Muscle of arm (tissue), 12 donors: ENCODE data around the gene BLTP3B. TPM values are rescaled to one million over a fixed set of nuclear protein-coding genes. Genes with fewer than 3 reads are reported as not detected.

ENCODE experiments used
- DNase-seq: peaks from one replicate; pipeline ENCODE4 v3.0.0-alpha.2; 2013
- polyA plus RNA-seq, 12 donors: library from polyadenylated mRNA; unstranded; fragments of 120-200 nt; gene quantifications; one replicate each; pipeline ENCODE4 v1.2.1, GENCODE V29; 2013; ENCODE audit not compliant: insufficient read length in 12 of 12

The BLTP3B gene
- polyA plus RNA-seq, 12 donors, result 14.7 to 19.3 (median 16.5) TPM; not detected in 1

DNA sequence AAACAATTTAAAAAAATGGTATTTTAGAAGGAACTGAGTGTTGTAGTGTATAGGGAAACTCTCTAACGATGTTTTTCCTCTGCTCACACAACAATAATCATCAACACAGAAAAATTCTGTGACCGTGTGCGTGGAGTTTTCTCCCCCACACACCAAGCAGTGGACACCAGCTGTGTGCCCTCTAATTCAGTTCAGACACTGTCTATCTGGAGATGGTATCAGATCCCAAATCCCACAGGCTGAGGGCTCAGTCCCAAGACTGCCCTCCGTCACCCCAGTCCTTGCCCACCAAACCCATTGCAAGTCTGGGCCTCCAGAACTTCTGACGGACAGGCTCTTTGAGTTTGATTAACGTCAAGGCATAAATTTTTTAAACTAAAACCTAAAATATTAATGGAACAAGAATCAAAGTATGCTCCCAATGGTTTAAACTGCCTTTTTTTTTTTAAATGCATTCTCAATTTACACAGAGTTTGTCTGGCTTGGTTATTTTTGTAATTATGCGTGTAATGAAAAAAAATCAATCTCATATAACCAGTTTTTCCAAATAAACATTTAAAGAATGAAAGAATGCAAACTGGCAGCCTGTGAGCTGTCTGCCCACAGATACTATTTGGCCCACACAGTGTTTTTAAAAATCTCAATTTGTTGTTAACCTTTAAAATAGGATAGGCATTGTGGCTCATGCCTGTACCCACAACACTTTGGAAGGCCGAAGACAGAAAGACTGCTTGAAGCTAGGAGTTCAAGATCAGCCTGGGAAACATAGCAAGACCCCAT lies 19.2 kb downstream of the BLTP3B start:
- no peak for DNase-seq

DNA sequence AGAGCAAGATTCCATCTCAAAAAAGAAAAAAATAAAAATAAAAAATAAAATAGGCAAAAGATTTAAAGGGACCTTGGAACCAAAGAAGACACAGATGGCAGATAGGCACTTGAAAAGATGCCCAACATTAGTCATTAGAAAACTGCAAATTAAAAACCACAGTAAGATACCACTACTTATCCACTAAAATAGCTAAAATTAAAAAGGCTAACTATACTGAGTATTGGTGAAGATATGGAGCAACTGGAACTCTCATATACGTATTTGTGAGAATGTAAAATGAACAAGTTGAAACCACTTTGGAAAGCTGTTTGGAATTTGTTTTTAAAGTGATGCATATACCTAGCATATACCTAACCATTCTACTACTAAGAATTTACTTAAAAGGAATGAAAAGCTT lies 22.3 kb downstream of the BLTP3B start:
- no peak for DNase-seq

DNA sequence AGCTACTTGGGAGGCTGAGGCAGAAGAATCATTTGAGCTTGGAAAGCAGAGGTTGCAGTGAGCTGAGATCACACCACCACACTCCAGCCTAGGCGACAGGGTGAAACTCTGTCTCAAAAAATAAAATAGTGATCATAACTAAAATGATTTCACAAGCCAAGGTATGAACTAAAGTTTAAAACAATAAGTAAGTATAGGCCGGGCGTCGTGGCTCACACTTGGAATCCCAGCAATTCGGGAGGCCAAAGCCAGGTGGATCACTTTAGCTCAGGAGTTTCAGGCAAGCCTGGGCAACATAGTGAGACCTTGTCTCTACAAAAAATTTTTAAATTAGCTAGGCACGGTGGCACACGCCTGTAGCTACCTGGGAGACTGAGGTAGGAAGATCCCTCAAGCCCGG lies 27.4 kb downstream of the BLTP3B start:
- DNase-seq, result no peak

DNA sequence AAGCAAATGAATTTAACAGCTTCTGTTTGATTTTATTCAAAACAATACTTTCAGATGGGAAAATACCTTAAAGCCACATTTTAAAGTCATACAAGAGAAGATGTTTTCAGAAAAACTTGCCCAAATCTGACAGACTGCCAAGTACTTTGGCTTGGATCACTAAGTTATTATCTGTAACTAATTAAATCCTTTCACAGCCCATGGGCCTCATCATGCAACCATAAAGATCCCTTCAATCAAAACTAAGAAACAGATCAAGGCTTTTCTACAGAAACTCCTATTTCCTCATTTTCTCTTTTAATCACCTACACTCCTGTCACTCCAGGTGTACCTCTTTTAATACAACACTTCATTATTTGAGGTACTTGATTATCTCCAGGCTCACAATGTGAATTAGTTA lies 28.1 kb downstream of the BLTP3B start:
- DNase-seq, result no peak

DNA sequence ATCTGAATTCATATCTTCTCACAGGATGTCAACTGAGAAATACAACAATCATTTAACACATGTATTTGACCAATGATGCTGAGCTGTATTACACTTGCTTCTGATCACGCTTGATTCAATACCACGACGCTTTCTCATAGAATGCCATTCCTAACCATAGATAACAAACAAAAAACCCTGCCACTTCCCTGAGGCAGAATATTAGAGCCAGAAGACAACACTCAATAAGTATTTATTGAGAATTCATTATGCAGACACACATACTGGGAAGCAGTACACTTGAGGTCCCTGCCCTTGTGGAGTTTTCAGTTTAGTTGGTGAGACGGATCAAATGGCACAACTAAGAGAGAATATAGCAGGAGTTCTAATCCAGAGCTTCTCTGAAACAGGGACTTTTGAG lies 32.4 kb downstream of the BLTP3B start:
- no peak for DNase-seq

DNA sequence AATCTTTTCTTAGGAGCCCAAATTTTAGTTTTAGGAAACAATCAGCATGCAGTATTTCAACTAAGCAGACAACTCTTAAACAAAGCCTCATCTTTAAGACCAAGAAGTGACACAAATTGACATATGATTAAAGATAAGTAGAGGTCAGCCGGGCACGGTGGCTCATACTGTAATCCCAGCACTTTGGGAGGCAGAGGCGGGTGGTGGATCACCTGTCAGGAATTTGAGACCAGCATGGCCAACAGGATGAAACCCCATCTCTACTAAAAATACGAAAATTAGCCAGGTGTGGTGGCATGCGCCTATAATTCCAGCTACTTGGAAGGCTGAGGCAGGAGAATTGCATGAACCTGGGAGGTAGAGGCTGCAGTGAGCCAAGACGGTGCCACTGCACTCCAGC lies 35.8 kb downstream of the BLTP3B start:
- no peak for DNase-seq

DNA sequence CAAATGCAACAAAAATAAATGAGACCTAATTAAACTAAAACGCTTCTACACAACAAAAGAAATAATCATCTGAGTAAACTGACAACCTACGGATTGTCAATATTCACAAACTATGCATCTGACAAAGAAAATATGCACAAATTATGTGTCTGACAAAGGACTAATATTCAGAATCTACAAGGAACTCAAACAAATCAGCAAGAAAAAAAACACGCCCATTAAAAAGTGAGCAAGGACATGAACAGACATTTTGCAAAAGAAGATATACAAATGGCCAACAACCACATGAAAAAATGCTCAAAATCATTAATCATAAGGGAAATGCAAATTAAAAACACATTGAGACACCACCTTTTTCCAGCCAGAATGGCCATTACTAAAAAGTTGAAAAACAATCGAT lies 37.0 kb downstream of the BLTP3B start:
- no peak for DNase-seq

DNA sequence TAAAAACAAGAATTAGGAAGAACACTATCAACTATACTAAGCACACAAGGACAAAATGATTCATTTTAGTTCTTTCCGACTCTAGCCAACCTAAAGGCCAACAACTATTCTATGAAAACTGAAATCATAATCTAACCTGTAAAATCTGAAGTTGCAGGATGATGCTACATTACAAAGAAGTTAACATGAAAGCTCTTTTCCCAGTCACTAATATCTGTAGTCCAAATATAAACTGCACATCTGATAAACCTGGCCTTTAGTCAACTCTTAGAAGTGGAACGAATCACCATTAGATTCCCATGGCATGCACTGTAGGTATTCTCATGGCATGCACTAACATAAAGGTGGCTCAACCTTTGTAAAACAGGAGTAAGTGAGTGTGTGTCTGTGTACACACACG lies 41.7 kb downstream of the BLTP3B start:
- no peak for DNase-seq

Other genes starting within 250 kb of the BLTP3B start
- 1 to 10 TPM in 10 of 12 donors, not detected in 2; 1.5 to 4.0 (median 2.7) TPM for gene ANKS1B, start 157.9 kb downstream of the BLTP3B start, polyA plus RNA-seq
- gene ACTR6, start 57.9 kb upstream of the BLTP3B start, polyA plus RNA-seq, result 10 to 100 TPM in 11 of 12 donors, not detected in 1; 17.2 to 27.2 (median 21.6) TPM
- 1 to 10 TPM in 9 of 12 donors, under 1 TPM in 1, not detected in 2; 0.82 to 2.9 (median 1.7) TPM for gene DEPDC4, start 124.2 kb upstream of the BLTP3B start, polyA plus RNA-seq
- 10 to 100 TPM in 11 of 12 donors, not detected in 1; 27.4 to 48.1 (median 34.1) TPM for gene SCYL2, start 124.3 kb upstream of the BLTP3B start, polyA plus RNA-seq
- 1 to 10 TPM in 2 of 12 donors, under 1 TPM in 8, not detected in 2; 0.09 to 2.0 (median 0.30) TPM for gene SLC17A8, start 214.2 kb upstream of the BLTP3B start, polyA plus RNA-seq